ENCODE measurements around the gene FXYD6. TPM values are rescaled to one million over a fixed set of nuclear protein-coding genes. Genes with fewer than 3 reads are reported as not detected.
A peak's percentile ranks its signal among the peaks of the same experiment; 100 is the strongest.

The FXYD6 gene
- total RNA-seq, 2 experiments from 2014 or later, result not detected

DNA sequence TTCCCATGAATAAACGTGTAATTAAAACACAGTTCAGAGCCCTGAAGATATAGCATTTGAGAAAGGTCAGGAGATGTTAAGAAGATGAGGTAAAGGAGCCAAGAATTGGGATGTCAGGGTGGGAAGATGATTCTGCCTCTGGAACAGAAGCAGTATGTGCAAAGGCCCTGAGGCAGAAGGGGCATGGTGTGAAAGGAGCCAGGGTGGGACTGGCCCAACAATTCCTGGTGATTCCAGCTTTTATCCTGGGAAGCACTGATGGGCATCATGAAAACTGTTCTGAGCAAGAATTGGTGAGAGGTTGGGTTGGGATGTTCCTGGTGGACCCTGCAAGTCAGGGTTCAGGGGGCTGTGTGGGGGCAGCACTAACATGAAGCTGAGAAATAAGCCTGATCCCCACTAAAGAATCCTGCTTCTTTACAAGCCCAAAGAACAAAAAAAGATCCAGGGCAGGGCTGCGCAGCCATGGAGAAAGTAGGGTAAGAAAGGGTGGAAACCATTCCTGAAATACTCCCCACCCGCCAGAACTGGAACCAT, 2.5 kb upstream of the FXYD6 start:
- no peak overlapping the region for H3K4me3 Mint-ChIP-seq
- no peaks in the 10 kb centered on the region for H3K9me3 Mint-ChIP-seq
- intact Hi-C loops (cut with micrococcal nuclease), result no loop called here
- TF ChIP-seq, protein P1, sequence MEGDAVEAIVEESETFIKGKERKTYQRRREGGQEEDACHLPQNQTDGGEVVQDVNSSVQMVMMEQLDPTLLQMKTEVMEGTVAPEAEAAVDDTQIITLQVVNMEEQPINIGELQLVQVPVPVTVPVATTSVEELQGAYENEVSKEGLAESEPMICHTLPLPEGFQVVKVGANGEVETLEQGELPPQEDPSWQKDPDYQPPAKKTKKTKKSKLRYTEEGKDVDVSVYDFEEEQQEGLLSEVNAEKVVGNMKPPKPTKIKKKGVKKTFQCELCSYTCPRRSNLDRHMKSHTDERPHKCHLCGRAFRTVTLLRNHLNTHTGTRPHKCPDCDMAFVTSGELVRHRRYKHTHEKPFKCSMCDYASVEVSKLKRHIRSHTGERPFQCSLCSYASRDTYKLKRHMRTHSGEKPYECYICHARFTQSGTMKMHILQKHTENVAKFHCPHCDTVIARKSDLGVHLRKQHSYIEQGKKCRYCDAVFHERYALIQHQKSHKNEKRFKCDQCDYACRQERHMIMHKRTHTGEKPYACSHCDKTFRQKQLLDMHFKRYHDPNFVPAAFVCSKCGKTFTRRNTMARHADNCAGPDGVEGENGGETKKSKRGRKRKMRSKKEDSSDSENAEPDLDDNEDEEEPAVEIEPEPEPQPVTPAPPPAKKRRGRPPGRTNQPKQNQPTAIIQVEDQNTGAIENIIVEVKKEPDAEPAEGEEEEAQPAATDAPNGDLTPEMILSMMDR (IDR thresholded peaks at IDR 0.05), result no peak
- H3K27me3 Mint-ChIP-seq, result peaks cover 40% of the 10 kb centered on the region
- CTCF ChIA-PET, result interaction anchor here (1.0 to 1.5 kb wide), 3 partner anchors 10 to 174 kb away, joined by 3 to 6 read pairs (median 3); no protein-coding TSS in a partner anchor
- DNase-seq (no peak), ATAC-seq (no peak)
- POLR2A ChIA-PET, result interaction anchor here (0.6 kb wide), 1 partner anchor 590 kb away, joined by 3 read pairs; no protein-coding TSS in a partner anchor
- no peak overlapping the region for H3K27ac Mint-ChIP-seq
- H3K36me3 Mint-ChIP-seq (ENCODE audit: low read depth), result no peaks in the 10 kb centered on the region
- peaks cover 18% of the 10 kb centered on the region for H3K4me1 Mint-ChIP-seq (ENCODE audit: low read depth)

DNA sequence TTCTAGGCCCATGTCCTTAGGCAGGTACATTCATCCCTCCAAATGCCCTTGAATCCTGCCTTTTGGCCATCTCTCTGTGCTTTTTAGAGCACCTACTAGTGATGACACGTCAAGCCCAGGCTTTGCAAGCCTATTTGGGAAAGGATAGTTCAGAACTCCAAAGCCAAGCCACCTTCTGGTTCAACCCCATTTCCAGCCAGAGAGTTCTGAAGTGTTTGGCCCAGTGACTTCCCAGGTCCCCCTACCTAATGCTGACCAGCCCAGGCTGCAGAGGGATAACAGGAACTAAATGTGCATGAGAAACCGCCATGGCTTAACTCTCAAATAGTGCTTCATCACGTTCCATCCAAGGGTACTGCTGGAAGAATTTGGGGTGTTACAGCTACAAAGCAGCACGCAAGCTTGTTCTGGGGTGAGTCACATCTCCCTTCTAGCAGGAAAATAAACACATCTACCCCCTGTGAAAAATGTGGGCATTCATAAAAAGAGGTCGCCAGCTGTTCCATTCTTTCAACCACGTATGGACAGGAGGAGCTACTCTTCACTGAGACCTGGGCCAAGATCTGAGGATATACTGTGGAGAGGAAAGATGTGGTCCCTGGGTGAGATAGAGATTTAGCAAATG, 2.0 kb upstream of the FXYD6 start:
- intact Hi-C loops (cut with micrococcal nuclease), result no loop called here
- TF ChIP-seq, protein P1 (IDR thresholded peaks at IDR 0.05), result no peak
- H3K36me3 Mint-ChIP-seq (ENCODE audit: low read depth), result no peaks in the 10 kb centered on the region
- no peak for DNase-seq
- peaks cover 18% of the 10 kb centered on the region for H3K4me1 Mint-ChIP-seq (ENCODE audit: low read depth)
- no peak for ATAC-seq
- H3K9me3 Mint-ChIP-seq, result no peaks in the 10 kb centered on the region
- H3K27me3 Mint-ChIP-seq, result peaks cover 43% of the 10 kb centered on the region
- ChIA-PET POLR2A (interaction anchor here (1.0 to 1.2 kb wide), 2 partner anchors 18 to 75 kb away, joined by 3 read pairs; no protein-coding TSS in a partner anchor), CTCF (interaction anchor here (1.0 to 2.6 kb wide), 5 partner anchors 10 to 175 kb away, joined by 3 to 15 read pairs (median 3); no protein-coding TSS in a partner anchor)
- H3K4me3 Mint-ChIP-seq, result no peak overlapping the region
- H3K27ac Mint-ChIP-seq, result no peak overlapping the region

DNA sequence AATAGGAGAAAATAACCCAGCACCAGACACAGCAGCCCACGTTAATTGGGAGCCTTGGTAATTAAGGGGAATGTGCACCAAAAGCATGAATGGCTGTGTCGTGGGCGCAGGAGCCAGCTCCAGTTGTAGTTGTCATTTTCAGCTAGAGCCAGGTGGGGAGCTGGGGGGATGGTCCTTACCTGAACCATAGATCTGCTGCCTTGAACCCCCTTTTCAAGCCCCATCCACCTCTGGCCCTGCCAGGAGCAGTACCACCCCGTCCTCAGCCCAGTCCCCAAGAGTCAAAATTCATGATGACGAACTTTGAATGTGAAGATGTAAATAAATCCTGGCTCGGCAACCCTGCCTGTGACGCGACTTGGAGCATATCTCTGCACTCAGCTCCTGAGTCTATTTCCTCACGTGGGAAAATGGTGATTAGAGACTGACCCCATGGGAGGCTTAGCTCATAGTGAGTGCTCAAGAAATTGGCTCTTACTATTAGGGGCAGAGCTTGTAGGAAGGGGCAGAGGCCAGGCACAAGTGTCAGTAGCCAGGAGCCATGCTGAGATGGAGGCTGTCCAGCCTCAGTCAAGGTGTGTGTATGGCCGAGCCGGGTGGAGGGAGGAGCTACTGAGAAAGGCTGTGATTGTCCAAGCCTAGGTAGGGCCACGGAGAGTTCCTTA, 794 bp upstream of the FXYD6 start:
- ChIA-PET CTCF (interaction anchor here (0.7 to 2.8 kb wide), 5 partner anchors 33 to 73 kb away, joined by 3 to 15 read pairs (median 5); no protein-coding TSS in a partner anchor), POLR2A (interaction anchor here (1.0 to 1.2 kb wide), 2 partner anchors 17 to 74 kb away, joined by 3 read pairs; no protein-coding TSS in a partner anchor)
- no peak for DNase-seq
- TF ChIP-seq, protein P1 (IDR thresholded peaks at IDR 0.05), result no peak
- no peak for ATAC-seq
- Mint-ChIP-seq H3K9me3 (no peaks in the 10 kb centered on the region), H3K4me1 (ENCODE audit: low read depth) (peaks cover 20% of the 10 kb centered on the region), H3K36me3 (ENCODE audit: low read depth) (no peaks in the 10 kb centered on the region), H3K27ac (no peak overlapping the region), H3K27me3 (peaks cover 45% of the 10 kb centered on the region), H3K4me3 (peak overlapping the region; percentile 43)
- intact Hi-C loops (cut with micrococcal nuclease), result no loop called here

DNA sequence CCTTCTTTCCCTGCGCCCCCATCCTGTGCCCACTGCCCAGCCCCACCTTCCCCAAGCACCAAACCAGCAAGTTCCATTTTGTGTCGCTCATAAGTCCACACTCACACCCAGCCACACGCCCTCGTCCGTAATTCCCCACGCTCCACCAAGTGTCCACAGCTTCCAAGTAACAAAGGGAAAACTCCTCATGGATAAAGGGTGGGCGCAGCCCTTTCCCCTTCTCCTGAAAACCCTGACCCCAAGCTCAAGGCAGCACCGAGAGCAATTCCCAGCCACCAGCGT, 458 bp downstream of the FXYD6 start:
- no peak for DNase-seq
- peak overlapping the region; percentile 32 for H3K27ac Mint-ChIP-seq
- H3K27me3 Mint-ChIP-seq, result peaks cover 50% of the 10 kb centered on the region
- no peaks in the 10 kb centered on the region for H3K9me3 Mint-ChIP-seq
- TF ChIP-seq, protein P1 (IDR thresholded peaks at IDR 0.05), result no peak
- peaks cover 20% of the 10 kb centered on the region for H3K4me1 Mint-ChIP-seq (ENCODE audit: low read depth)
- ChIA-PET CTCF (interaction anchor here (2.6 to 2.8 kb wide), 2 partner anchors 68 to 71 kb away, joined by 9 to 15 read pairs; no protein-coding TSS in a partner anchor), POLR2A (interaction anchor here (0.7 kb wide), 1 partner anchor 250 kb away, joined by 4 read pairs; no protein-coding TSS in a partner anchor)
- ATAC-seq, result no peak
- intact Hi-C loops (cut with micrococcal nuclease), result no loop called here
- H3K36me3 Mint-ChIP-seq (ENCODE audit: low read depth), result no peaks in the 10 kb centered on the region
- H3K4me3 Mint-ChIP-seq, result peak overlapping the region; percentile 71

Measured in activated CD8-positive, alpha-beta T cell treated with anti-CD3 and anti-CD28 coated beads for 36 hours (primary cell).